CD14-positive monocyte (primary cell): ENCODE data around the gene NDRG3. TPM values are rescaled to one million over a fixed set of nuclear protein-coding genes. Genes with fewer than 3 reads are reported as not detected.

ENCODE experiments used
- DNase-seq, 3 donors: peaks; one replicate each; pipeline ENCODE4 v3.0.0-alpha.2; 2011 to 2022
- H2AFZ ChIP-seq: 2 replicates; pipeline ENCODE4 v1.6.0; 2012; ENCODE audit warnings: mild to moderate bottlenecking, low read depth, low read length, inconsistent platforms; ENCODE audit not compliant: insufficient read depth, poor library complexity, severe bottlenecking
- H3K27ac ChIP-seq, 2 donors: 1 replicate in 1 of 2; 2 replicates in 1 of 2; pipeline ENCODE4 v1.5.1; 2012 to 2013; ENCODE audit warnings: low read length in 2 of 2, control low read depth in 1 of 2, inconsistent platforms in 1 of 2, low read depth in 1 of 2, mild to moderate bottlenecking in 1 of 2
- H3K27me3 ChIP-seq, 2 donors: one replicate each; pipeline versions ENCODE4 v1.6.0 to v1.6.1; 2011 to 2013; ENCODE audit warnings: low read length in 2 of 2; ENCODE audit not compliant: control insufficient read depth in 2 of 2, insufficient read depth in 2 of 2
- H3K36me3 ChIP-seq, 2 donors: replicated peaks in 1 of 2; 1 replicate in 1 of 2; 2 replicates in 1 of 2; pipeline versions ENCODE4 v1.5.1 to v1.6.1; 2012 to 2013; ENCODE audit warnings: low read length in 2 of 2, control low read depth in 1 of 2, inconsistent platforms in 1 of 2, mild to moderate bottlenecking in 1 of 2; ENCODE audit not compliant: insufficient read depth in 2 of 2, control insufficient read depth in 1 of 2
- H3K4me1 ChIP-seq, 2 donors: 1 replicate in 1 of 2; 2 replicates in 1 of 2; pipeline versions ENCODE4 v1.5.1 to v1.6.1; 2012 to 2013; ENCODE audit warnings: low read length in 2 of 2, control low read depth in 1 of 2, inconsistent platforms in 1 of 2, mild to moderate bottlenecking in 1 of 2, moderate library complexity in 1 of 2; ENCODE audit not compliant: insufficient read depth in 2 of 2, control insufficient read depth in 1 of 2
- H3K4me2 ChIP-seq: replicated peaks from 2 replicates; pipeline ENCODE3; 2012; ENCODE audit warnings: low read length, moderate library complexity, mild to moderate bottlenecking; ENCODE audit not compliant: poor library complexity, severe bottlenecking; ENCODE audit errors: extremely low read depth
- H3K4me3 ChIP-seq, 3 experiments: fragments of 200-600 bp in 1 of 3; sonication (generic) in 1 of 3; replicated peaks in 1 of 3; 1 replicate in 2 of 3; 2 replicates in 1 of 3; pipeline ENCODE4 v1.5.1; 2011 to 2013; ENCODE audit warnings: low read length in 3 of 3, mild to moderate bottlenecking in 3 of 3, control low read depth in 2 of 3, low read depth in 2 of 3, inconsistent platforms in 1 of 3, moderate library complexity in 1 of 3
- H3K79me2 ChIP-seq: 2 replicates; pipeline ENCODE4 v1.6.0; 2012; ENCODE audit warnings: mild to moderate bottlenecking, control low read depth, inconsistent platforms, low read length, moderate library complexity; ENCODE audit not compliant: insufficient read depth
- H3K9ac ChIP-seq: 2 replicates; pipeline ENCODE4 v1.6.0; 2017; ENCODE audit warnings: low read length, mild to moderate bottlenecking; ENCODE audit not compliant: insufficient read depth, poor library complexity, severe bottlenecking
- H3K9me3 ChIP-seq, 2 donors: replicated peaks in 1 of 2; 1 replicate in 1 of 2; 2 replicates in 1 of 2; pipeline versions ENCODE4 v1.5.1 to v1.6.1; 2012 to 2013; ENCODE audit warnings: low read length in 2 of 2, control low read depth in 1 of 2; ENCODE audit not compliant: control insufficient read depth in 1 of 2, insufficient read depth in 1 of 2
- H4K20me1 ChIP-seq: 2 replicates; pipeline ENCODE4 v1.6.0; 2012; ENCODE audit warnings: mild to moderate bottlenecking, low read length, control low read depth, moderate library complexity; ENCODE audit not compliant: insufficient read depth
- H3K27ac Mint-ChIP-seq, 7 donors: one replicate each; pipeline ENCODE4 v1.8.0; 2020; ENCODE audit warnings: mild to moderate bottlenecking in 7 of 7, mixed read lengths in 7 of 7, moderate library complexity in 6 of 7, inconsistent platforms in 2 of 7
- H3K27me3 Mint-ChIP-seq, 3 donors: one replicate each; pipeline ENCODE4 v1.8.0; 2021 to 2022; ENCODE audit warnings: low read depth in 3 of 3, mild to moderate bottlenecking in 3 of 3, mixed read lengths in 3 of 3, moderate library complexity in 3 of 3, inconsistent platforms in 1 of 3
- H3K36me3 Mint-ChIP-seq, 2 donors: one replicate each; pipeline ENCODE4 v1.8.0; 2020; ENCODE audit warnings: mixed read lengths in 2 of 2, inconsistent platforms in 1 of 2, mild to moderate bottlenecking in 1 of 2
- H3K4me1 Mint-ChIP-seq: one replicate; pipeline ENCODE4 v1.8.0; 2020; ENCODE audit warnings: mild to moderate bottlenecking, mixed read lengths
- H3K4me3 Mint-ChIP-seq, 2 donors: one replicate each; pipeline ENCODE4 v1.8.0; 2020; ENCODE audit warnings: mild to moderate bottlenecking in 2 of 2, mixed read lengths in 2 of 2, moderate library complexity in 1 of 2
- H3K9me3 Mint-ChIP-seq, 7 donors: one replicate each; pipeline ENCODE4 v1.8.0; 2020 to 2022; ENCODE audit warnings: mixed read lengths in 7 of 7, mild to moderate bottlenecking in 6 of 7, moderate library complexity in 6 of 7, inconsistent platforms in 2 of 7
- whole genome bisulfite sequencing: methylation state at CpG from one replicate; pipeline ENCODE4 v1.1.5; 2013; ENCODE audit warnings: missing lambda C conversion rate; ENCODE audit not compliant: insufficient coverage; 5-methylcytosine and 5-hydroxymethylcytosine counted together
- intact Hi-C, 2 donors: fragments of 100-400 bp; cut with micrococcal nuclease; formaldehyde crosslinking; loops; one replicate each; pipeline versions ENCODE4 v1.15.0 to v1.15.1; 2023
- polyA plus RNA-seq, 3 donors: library from polyadenylated mRNA; depleted of rRNA in 1 of 3; unstranded in 2 of 3; stranded (reverse) in 1 of 3; fragments of 300-500 nt in 2 of 3; fragments of >200 nt in 1 of 3; fragmentation: Illumina TruSeq in 2 of 3; gene quantifications; 1 replicate in 2 of 3; 2 replicates in 1 of 3; pipeline ENCODE4 v1.2.3, GENCODE V29; 2012 to 2021
- TF ChIP-seq, protein P1 (sequence below): fragments of 200-600 bp; IDR thresholded peaks from one replicate; pipeline ENCODE4 v1.8.0; 2022; ENCODE audit warnings: antibody characterized with exemption, mild to moderate bottlenecking

NDRG3 gene
- polyA plus RNA-seq, 3 donors = 16.0 to 23.2 (median 21.7) TPM

GRCh38 chr20:36791862-36792261, 46.0 kb upstream of the NDRG3 start:
- H3K27ac ChIP-seq = no peak overlapping the region
- no peak overlapping the region for H3K4me3 ChIP-seq
- H3K79me2 ChIP-seq = no peaks in the 10 kb centered on the region
- no peaks in the 10 kb centered on the region for H4K20me1 ChIP-seq
- H3K27me3 ChIP-seq = no peaks in the 10 kb centered on the region
- DNase-seq = no peak
- intact Hi-C loops = no loop called here
- TF ChIP-seq, protein P1, sequence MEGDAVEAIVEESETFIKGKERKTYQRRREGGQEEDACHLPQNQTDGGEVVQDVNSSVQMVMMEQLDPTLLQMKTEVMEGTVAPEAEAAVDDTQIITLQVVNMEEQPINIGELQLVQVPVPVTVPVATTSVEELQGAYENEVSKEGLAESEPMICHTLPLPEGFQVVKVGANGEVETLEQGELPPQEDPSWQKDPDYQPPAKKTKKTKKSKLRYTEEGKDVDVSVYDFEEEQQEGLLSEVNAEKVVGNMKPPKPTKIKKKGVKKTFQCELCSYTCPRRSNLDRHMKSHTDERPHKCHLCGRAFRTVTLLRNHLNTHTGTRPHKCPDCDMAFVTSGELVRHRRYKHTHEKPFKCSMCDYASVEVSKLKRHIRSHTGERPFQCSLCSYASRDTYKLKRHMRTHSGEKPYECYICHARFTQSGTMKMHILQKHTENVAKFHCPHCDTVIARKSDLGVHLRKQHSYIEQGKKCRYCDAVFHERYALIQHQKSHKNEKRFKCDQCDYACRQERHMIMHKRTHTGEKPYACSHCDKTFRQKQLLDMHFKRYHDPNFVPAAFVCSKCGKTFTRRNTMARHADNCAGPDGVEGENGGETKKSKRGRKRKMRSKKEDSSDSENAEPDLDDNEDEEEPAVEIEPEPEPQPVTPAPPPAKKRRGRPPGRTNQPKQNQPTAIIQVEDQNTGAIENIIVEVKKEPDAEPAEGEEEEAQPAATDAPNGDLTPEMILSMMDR = no peak
- H3K9me3 ChIP-seq = no peaks in the 10 kb centered on the region
- no peak overlapping the region for H3K4me2 ChIP-seq
- H2AFZ ChIP-seq = no peak overlapping the region
- H3K27me3 Mint-ChIP-seq = no peaks in the 10 kb centered on the region
- H3K27ac Mint-ChIP-seq = no peak overlapping the region
- H3K36me3 ChIP-seq = peaks cover 28 to 51% of the 10 kb centered on the region in 2 donors
- H3K4me1 Mint-ChIP-seq = no peaks in the 10 kb centered on the region
- 100% methylated on average over 1 of the region's 5 CpGs for WGBS
- no peaks in the 10 kb centered on the region for H3K4me1 ChIP-seq
- H3K9me3 Mint-ChIP-seq = no peaks in the 10 kb centered on the region
- H3K4me3 Mint-ChIP-seq = no peak overlapping the region
- H3K36me3 Mint-ChIP-seq = peaks cover 43 to 59% of the 10 kb centered on the region in 2 donors
- no peak overlapping the region for H3K9ac ChIP-seq

GRCh38 chr20:36786663-36787062, 40.8 kb upstream of the NDRG3 start:
- no peaks in the 10 kb centered on the region for H3K79me2 ChIP-seq
- H3K4me2 ChIP-seq = no peak overlapping the region
- H3K4me1 ChIP-seq = no peaks in the 10 kb centered on the region
- H2AFZ ChIP-seq = no peak overlapping the region
- TF ChIP-seq, protein P1 = no peak
- intact Hi-C loops = no loop called here
- Mint-ChIP-seq H3K4me3 (no peak overlapping the region), H3K27me3 (peaks cover 1 to 2% (median 2%) of the 10 kb centered on the region in 3 donors), H3K4me1 (no peaks in the 10 kb centered on the region), H3K27ac (no peak overlapping the region), H3K36me3 (peaks cover 42 to 51% of the 10 kb centered on the region in 2 donors), H3K9me3 (no peaks in the 10 kb centered on the region)
- H4K20me1 ChIP-seq = no peaks in the 10 kb centered on the region
- no peak for DNase-seq
- H3K36me3 ChIP-seq = peaks cover 21 to 39% of the 10 kb centered on the region in 2 donors
- H3K9me3 ChIP-seq = no peaks in the 10 kb centered on the region
- H3K27me3 ChIP-seq = no peaks in the 10 kb centered on the region
- no peak overlapping the region for H3K4me3 ChIP-seq
- H3K9ac ChIP-seq = no peak overlapping the region
- no peak overlapping the region for H3K27ac ChIP-seq
- 90% methylated on average over 3 of the region's 5 CpGs for WGBS
